Activated CD8-positive, alpha-beta memory T cell treated with anti-CD3 and anti-CD28 coated beads, Interleukin-2, amount 50 U/mL, for 24 hours (primary cell): ENCODE data around the gene ANP32E.

Experiments
- DNase-seq: peaks from one replicate; pipeline ENCODE4 v3.0.0-alpha.2; 2020; ENCODE audit errors: extremely low read depth

The ANP32E gene

DNA sequence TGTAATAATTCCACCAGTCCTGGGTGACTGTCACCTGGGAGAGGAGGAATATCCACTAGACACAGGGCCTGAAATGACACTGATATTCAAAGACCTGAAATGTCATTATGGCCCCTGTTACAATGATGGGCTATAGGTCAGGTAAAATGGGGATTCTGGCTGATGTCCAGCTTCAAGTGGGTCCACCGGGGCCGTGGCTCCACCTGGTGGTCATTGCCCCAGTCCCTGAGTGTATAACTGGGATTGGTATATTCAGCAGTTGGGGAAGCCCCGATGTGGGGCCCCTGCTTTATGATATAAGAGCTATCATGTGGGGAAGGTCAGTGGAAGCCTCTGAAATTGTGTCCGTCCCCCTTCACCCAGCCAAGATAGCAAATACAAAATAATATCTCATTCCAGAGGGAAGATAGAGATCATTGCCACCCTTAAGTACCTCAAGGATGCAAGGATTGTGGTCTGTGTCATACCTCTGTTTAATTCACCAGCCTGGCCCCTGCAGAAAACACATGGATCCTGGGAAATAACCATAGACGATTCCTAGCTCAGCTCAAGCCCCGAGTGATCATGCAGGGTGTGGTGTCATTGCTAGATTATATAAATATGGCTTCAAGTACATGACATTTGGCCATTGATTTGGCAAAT lies 66.8 kb downstream of the ANP32E start:
- DNase-seq, result no peak
